ENCODE data around the gene SLC9A8.
"Not testable (repeated sequence)": the region's sequence is repeated elsewhere in the genome, so short reads cannot be mapped to it uniquely, and the experiment has no call there.

The SLC9A8 gene

GRCh38 chr20:49850463-49851230 is 38.0 kb downstream of the SLC9A8 start:
- DNase-seq (ENCODE audit: low read depth in 2 of 2): no peak

GRCh38 chr20:49851231-49851705 is 38.6 kb downstream of the SLC9A8 start:
- DNase-seq (ENCODE audit: low read depth in 2 of 2): no peak

- no peak for DNase-seq (ENCODE audit: low read depth in 2 of 2)
Measured at GRCh38 chr20:49851991-49852390, 39.4 kb downstream of the SLC9A8 start.

- DNase-seq (ENCODE audit: low read depth in 2 of 2): no peak
Measured at GRCh38 chr20:49852522-49853080, 40.0 kb downstream of the SLC9A8 start.

- no peak for DNase-seq (ENCODE audit: low read depth in 2 of 2)
Measured at GRCh38 chr20:49853640-49854039, 41.0 kb downstream of the SLC9A8 start.

GRCh38 chr20:49854190-49854875 is 41.7 kb downstream of the SLC9A8 start:
- DNase-seq (ENCODE audit: low read depth in 2 of 2): no peak

GRCh38 chr20:49856904-49857303 is 44.3 kb downstream of the SLC9A8 start:
- DNase-seq (ENCODE audit: low read depth in 2 of 2): no peak

GRCh38 chr20:49858076-49858585 is 45.5 kb downstream of the SLC9A8 start:
- DNase-seq (ENCODE audit: low read depth in 2 of 2): no peak

GRCh38 chr20:49859011-49859410 is 46.4 kb downstream of the SLC9A8 start:
- DNase-seq (ENCODE audit: low read depth in 2 of 2): no peak

- no peak for DNase-seq (ENCODE audit: low read depth in 2 of 2)
Measured at GRCh38 chr20:49859807-49860206, 47.2 kb downstream of the SLC9A8 start.

GRCh38 chr20:49861232-49861631 is 48.6 kb downstream of the SLC9A8 start:
- not testable (repeated sequence) for DNase-seq (ENCODE audit: low read depth in 2 of 2)

- DNase-seq (ENCODE audit: low read depth in 2 of 2): no peak
Measured at GRCh38 chr20:49862607-49863200, 50.1 kb downstream of the SLC9A8 start.

GRCh38 chr20:49863666-49864065 is 51.0 kb downstream of the SLC9A8 start:
- no peak for DNase-seq (ENCODE audit: low read depth in 2 of 2)

GRCh38 chr20:49865559-49865958 is 52.9 kb downstream of the SLC9A8 start:
- DNase-seq (ENCODE audit: low read depth in 2 of 2): no peak

GRCh38 chr20:49866051-49866450 is 53.4 kb downstream of the SLC9A8 start:
- DNase-seq (ENCODE audit: low read depth in 2 of 2): no peak

- DNase-seq (ENCODE audit: low read depth in 2 of 2): no peak
Measured at GRCh38 chr20:49867453-49868215, 55.0 kb downstream of the SLC9A8 start.

- DNase-seq (ENCODE audit: low read depth in 2 of 2): no peak
Measured at GRCh38 chr20:49868538-49868937, 55.9 kb downstream of the SLC9A8 start.

GRCh38 chr20:49868964-49869363 is 56.3 kb downstream of the SLC9A8 start:
- DNase-seq (ENCODE audit: low read depth in 2 of 2): no peak

- DNase-seq (ENCODE audit: low read depth in 2 of 2): no peak
Measured at GRCh38 chr20:49870261-49870660, 57.6 kb downstream of the SLC9A8 start.

GRCh38 chr20:49871391-49871948 is 58.8 kb downstream of the SLC9A8 start:
- no peak for DNase-seq (ENCODE audit: low read depth in 2 of 2)

GRCh38 chr20:49872056-49872455 is 59.4 kb downstream of the SLC9A8 start:
- no peak for DNase-seq (ENCODE audit: low read depth in 2 of 2)
